ENCODE results near the gene SON. TPM values are rescaled to one million over a fixed set of nuclear protein-coding genes. Genes with fewer than 3 reads are reported as not detected.

Gene SON
- total and polyA plus RNA-seq, 2 of the 13 experiments (the other 11 are each of a cell fraction or from before 2014, with no cell fraction given): 61.3 to 78.3 TPM

- Histone ChIP-seq H3K27ac (ENCODE audit: extremely low read length, insufficient read depth, low read length) (no peak overlapping the region), H3K9me3 (ENCODE audit: low read length) (no peaks in the 10 kb centered on the region), H2AFZ (ENCODE audit: low read length) (no peak overlapping the region), H3K9ac (ENCODE audit: insufficient read depth, low read depth, low read length) (no peak overlapping the region), H3K27me3 (ENCODE audit: control insufficient read depth in 1 of 2, insufficient read depth in 2 of 2, low read length in 2 of 2) (no peaks in the 10 kb centered on the region; a peak in 1 of 5 replicates), H3K79me2 (ENCODE audit: insufficient read depth, low read length) (peaks cover 34% of the 10 kb centered on the region), H3K4me3 (replicated peaks in 1 of 3; ENCODE audit: insufficient read depth in 1 of 3, low read depth in 2 of 3, low read length in 3 of 3) (no peak overlapping the region), H4K20me1 (ENCODE audit: insufficient read depth, low read length) (peaks cover 29% of the 10 kb centered on the region), H3K4me2 (ENCODE audit: low read depth, low read length) (no peak overlapping the region), H3K36me3 (replicated peaks in 1 of 2; ENCODE audit: control insufficient read depth in 1 of 2, insufficient read depth in 2 of 2, low read length in 2 of 2) (peaks cover 13 to 59% of the 10 kb centered on the region in 2 experiments), H3K4me1 (ENCODE audit: insufficient read depth, low read length) (no peaks in the 10 kb centered on the region)
- DNase-seq (ENCODE audit: low spot score): no peak
- WGBS (ENCODE audit: low lambda C conversion rate): 93% methylated on average over 2 of the region's 2 CpGs
- intact Hi-C loops (cut with micrococcal nuclease; ENCODE audit: unreplicated experiment): no loop called here
- in situ Hi-C loops (cut with HindIII; ENCODE audit: extremely low pct_ligation_motif_present, low pct_unique_long_range_greater_than_20kb): no loop called here
- CTCF ChIA-PET (ENCODE audit: low intra/inter-chr PET ratio, low total read pairs): no interaction called here
- FAIRE-seq: no peak
- TF ChIP-seq RAD51 (IDR thresholded peaks at IDR 0.05; ENCODE audit: borderline replicate concordance) (no peak), BHLHE40 (IDR thresholded peaks at IDR 0.05; ENCODE audit: low read length) (no peak), POLR2AphosphoS2 (IDR thresholded peaks at IDR 0.05; ENCODE audit: low read depth, low read length) (0 out of 2 replicates have a peak, but pooled peaks have one; percentile 20)
- no TSS peak for BruUV-seq (replicated peaks)
- ATAC-seq: no peak
- POLR2A ChIA-PET: interaction anchor here (0.9 to 1.0 kb wide), 2 partner anchors 11 to 18 kb away, joined by 3 read pairs; no protein-coding TSS in a partner anchor
Measured at GRCh38 chr21:33561373-33561772, 18.5 kb downstream of the SON start.

GRCh38 chr21:33562389-33562788, 19.6 kb downstream of the SON start:
- 100% methylated on average over 2 of the region's 2 CpGs for WGBS (ENCODE audit: low lambda C conversion rate)
- Histone ChIP-seq H3K36me3 (replicated peaks in 1 of 2; ENCODE audit: control insufficient read depth in 1 of 2, insufficient read depth in 2 of 2, low read length in 2 of 2) (peaks cover 11 to 51% of the 10 kb centered on the region in 2 experiments), H3K4me2 (ENCODE audit: low read depth, low read length) (no peak overlapping the region), H3K27me3 (ENCODE audit: control insufficient read depth in 1 of 2, insufficient read depth in 2 of 2, low read length in 2 of 2) (no peaks in the 10 kb centered on the region; a peak in 1 of 5 replicates), H3K79me2 (ENCODE audit: insufficient read depth, low read length) (peaks cover 25% of the 10 kb centered on the region), H3K9me3 (ENCODE audit: low read length) (no peaks in the 10 kb centered on the region), H3K4me1 (ENCODE audit: insufficient read depth, low read length) (no peaks in the 10 kb centered on the region), H4K20me1 (ENCODE audit: insufficient read depth, low read length) (peaks cover 19% of the 10 kb centered on the region), H2AFZ (ENCODE audit: low read length) (no peak overlapping the region), H3K4me3 (replicated peaks in 1 of 3; ENCODE audit: insufficient read depth in 1 of 3, low read depth in 2 of 3, low read length in 3 of 3) (no peak overlapping the region), H3K9ac (ENCODE audit: insufficient read depth, low read depth, low read length) (no peak overlapping the region), H3K27ac (ENCODE audit: extremely low read length, insufficient read depth, low read length) (no peak overlapping the region)
- POLR2A ChIA-PET: no interaction called here
- ATAC-seq (no peak), DNase-seq (ENCODE audit: low spot score) (no peak), FAIRE-seq (no peak)
- BruUV-seq (replicated peaks): no TSS peak
- CTCF ChIA-PET (ENCODE audit: low intra/inter-chr PET ratio, low total read pairs): no interaction called here
- in situ Hi-C loops (cut with HindIII; ENCODE audit: extremely low pct_ligation_motif_present, low pct_unique_long_range_greater_than_20kb): no loop called here
- intact Hi-C loops (cut with micrococcal nuclease; ENCODE audit: unreplicated experiment): no loop called here
- no peak for TF ChIP-seq KAT8 (CRISPR knock-in tag; IDR thresholded peaks at IDR 0.05)
- peak; percentile 58 for TF ChIP-seq RBM22 (optimal IDR thresholded peaks at IDR 0.05; ENCODE audit: low read length)
- TF ChIP-seq AGO2 (optimal IDR thresholded peaks at IDR 0.05; ENCODE audit: low read depth, low read length): peak; percentile 49

Measured in HepG2 (cell line).